PC-3 (cell line): ENCODE measurements around the gene DHCR7. TPM values are rescaled to one million over a fixed set of nuclear protein-coding genes. Genes with fewer than 3 reads are reported as not detected.

Experiments used
- ATAC-seq: fragments of 200-7000 bp; cut with Tn5 transposase; 2 replicates; pipeline ENCODE4 v1.9.1; 2020; ENCODE audit warnings: mild to moderate bottlenecking, moderate library complexity
- BruUV-seq: library from RNA; stranded (reverse); fragments of 400-500 nt; replicated peaks from 2 replicates; lab custom pipeline; 2021; lab: Mats Ljungman, UMichigan
- CTCF ChIA-PET: fragments of 300-600 bp; sonication (Branson Sonifier 250); formaldehyde crosslinking; loops from one replicate; lab custom pipeline; 2022; ENCODE audit warnings: antibody characterized with exemption; lab: Charles Lee
- POLR2A ChIA-PET: fragments of 300-600 bp; sonication (Branson Sonifier 250); formaldehyde crosslinking; loops from one replicate; lab custom pipeline; 2022; ENCODE audit warnings: antibody characterized with exemption; ENCODE audit not compliant: unreplicated experiment; lab: Charles Lee
- DNase-seq: peaks from one replicate; pipeline ENCODE4 v3.0.0-alpha.2; 2015
- H2AFZ ChIP-seq: fragments of 300-600 bp; sonication (generic); 2 replicates; pipeline ENCODE4 v1.6.0; 2016; ENCODE audit warnings: antibody characterized with exemption, low read length
- H3F3A ChIP-seq: fragments of 300-600 bp; sonication (generic); one replicate; pipeline ENCODE4 v1.6.0; 2017; ENCODE audit warnings: antibody characterized with exemption, low read length, control low read depth, mild to moderate bottlenecking; ENCODE audit not compliant: unreplicated experiment
- H3K27ac ChIP-seq: fragments of 300-600 bp; sonication (generic); 2 replicates; pipeline ENCODE4 v1.5.1; 2016; ENCODE audit warnings: mild to moderate bottlenecking, low read length
- H3K27me3 ChIP-seq: fragments of 300-600 bp; sonication (generic); 2 replicates; pipeline ENCODE4 v1.6.1; 2016; ENCODE audit warnings: low read length, mixed read lengths
- H3K36me3 ChIP-seq: fragments of 300-600 bp; sonication (generic); 2 replicates; pipeline ENCODE4 v1.6.1; 2016; ENCODE audit warnings: low read depth, mixed run types, low read length, mixed read lengths
- H3K4me1 ChIP-seq: fragments of 300-600 bp; sonication (generic); 2 replicates; pipeline ENCODE4 v1.5.1; 2016; ENCODE audit warnings: low read length; ENCODE audit not compliant: insufficient read depth
- H3K4me2 ChIP-seq: fragments of 300-600 bp; sonication (generic); 2 replicates; pipeline ENCODE4 v1.6.0; 2016; ENCODE audit warnings: low read length
- H3K4me3 ChIP-seq: fragments of 300-600 bp; sonication (generic); 2 replicates; pipeline ENCODE4 v1.5.1; 2016; ENCODE audit warnings: mild to moderate bottlenecking, low read length, mixed read lengths
- H3K79me2 ChIP-seq: fragments of 300-600 bp; sonication (generic); 2 replicates; pipeline ENCODE4 v1.6.1; 2017; ENCODE audit warnings: low read length, mixed read lengths
- H3K9ac ChIP-seq: fragments of 300-600 bp; sonication (generic); 2 replicates; pipeline ENCODE4 v1.6.0; 2016; ENCODE audit warnings: mild to moderate bottlenecking, low read length
- H3K9me2 ChIP-seq: fragments of 300-600 bp; sonication (generic); replicated peaks from 2 replicates; pipeline ENCODE4 v1.6.1; 2016; ENCODE audit warnings: mixed run types, low read length, mixed read lengths
- H3K9me3 ChIP-seq: fragments of 300-600 bp; sonication (generic); 2 replicates; pipeline ENCODE4 v1.6.1; 2016; ENCODE audit warnings: low read length, mixed read lengths
- H4K20me1 ChIP-seq: fragments of 300-600 bp; sonication (generic); 2 replicates; pipeline ENCODE4 v1.6.1; 2016; ENCODE audit warnings: low read length, mixed read lengths
- EZH2 ChIP-seq: fragments of 300-600 bp; sonication (generic); IDR thresholded peaks from one replicate; pipeline ENCODE4 v1.6.1; 2017; ENCODE audit warnings: antibody characterized with exemption, mild to moderate bottlenecking, low read length; ENCODE audit not compliant: unreplicated experiment
- EZH2phosphoT487 ChIP-seq: fragments of 300-600 bp; sonication (generic); IDR thresholded peaks from 2 replicates; pipeline ENCODE4 v1.6.1; 2018; ENCODE audit warnings: mild to moderate bottlenecking, antibody characterized with exemption, low read length, borderline replicate concordance
- intact Hi-C: fragments of 100-400 bp; cut with micrococcal nuclease; formaldehyde crosslinking; loops from 2 replicates; pipeline ENCODE4 v1.9.0; 2023
- total RNA-seq: library from RNA; depleted of rRNA; stranded (reverse); fragments of >200 nt; gene quantifications from 2 replicates; pipeline ENCODE4 v1.2.3, GENCODE V29; 2014
- TF ChIP-seq, protein P1 (sequence below): fragments of 300-600 bp; sonication (generic); conservative IDR thresholded peaks from 2 replicates; pipeline ENCODE4 v1.5.1; 2017; ENCODE audit warnings: antibody characterized with exemption, low read depth, mild to moderate bottlenecking, low read length

DHCR7 gene
- total RNA-seq, 1 experiment from 2014 or later = 127 TPM

DNA sequence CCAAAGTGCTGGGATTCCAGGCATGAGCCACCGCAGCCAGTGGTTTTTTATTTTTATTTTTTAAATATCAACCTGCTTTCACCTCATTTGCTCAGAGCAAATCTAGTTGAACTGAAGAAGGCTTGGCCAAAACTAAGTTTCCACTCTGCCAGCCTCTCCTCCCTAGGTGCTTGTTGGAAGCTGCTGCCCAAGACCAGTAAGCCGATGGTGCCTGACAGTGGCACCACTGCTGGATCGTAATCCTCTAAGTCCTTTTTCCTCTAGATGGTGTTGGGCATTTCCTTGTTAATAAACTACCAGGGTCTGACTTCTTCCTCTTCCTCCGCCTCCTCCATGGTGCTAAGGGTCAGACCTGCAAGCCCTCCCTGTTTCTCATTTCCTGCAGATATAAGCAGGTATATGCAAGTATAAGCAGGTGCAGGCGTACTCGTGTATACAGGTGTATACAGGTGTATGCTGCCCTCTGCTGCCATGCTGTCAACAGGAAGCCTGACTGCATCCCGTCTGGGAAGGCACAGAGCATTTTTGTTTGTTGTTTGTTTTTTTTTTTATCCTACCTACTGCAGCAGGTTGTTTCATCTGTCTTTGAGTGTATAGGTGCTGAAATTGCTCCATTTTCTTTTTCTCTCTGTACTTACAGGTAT, 6.4 kb upstream of the DHCR7 start:
- Histone ChIP-seq H3K4me1 (peaks cover 23% of the 10 kb centered on the region), H3K4me2 (peak overlapping the region; percentile 94), H3K9ac (no peak overlapping the region), H3F3A (no peaks in the 10 kb centered on the region), H3K27me3 (no peaks in the 10 kb centered on the region), H3K9me3 (no peaks in the 10 kb centered on the region), H3K27ac (no peak overlapping the region), H3K4me3 (peak overlapping the region; percentile 99), H3K36me3 (peaks cover 26% of the 10 kb centered on the region), H4K20me1 (no peaks in the 10 kb centered on the region), H3K9me2 (no peaks in the 10 kb centered on the region), H3K79me2 (peaks cover 31% of the 10 kb centered on the region), H2AFZ (no peak overlapping the region)
- POLR2A ChIA-PET = no interaction called here
- intact Hi-C loops = no loop called here
- ATAC-seq (no peak), DNase-seq (peak; percentile 58)
- TF ChIP-seq, protein P1, sequence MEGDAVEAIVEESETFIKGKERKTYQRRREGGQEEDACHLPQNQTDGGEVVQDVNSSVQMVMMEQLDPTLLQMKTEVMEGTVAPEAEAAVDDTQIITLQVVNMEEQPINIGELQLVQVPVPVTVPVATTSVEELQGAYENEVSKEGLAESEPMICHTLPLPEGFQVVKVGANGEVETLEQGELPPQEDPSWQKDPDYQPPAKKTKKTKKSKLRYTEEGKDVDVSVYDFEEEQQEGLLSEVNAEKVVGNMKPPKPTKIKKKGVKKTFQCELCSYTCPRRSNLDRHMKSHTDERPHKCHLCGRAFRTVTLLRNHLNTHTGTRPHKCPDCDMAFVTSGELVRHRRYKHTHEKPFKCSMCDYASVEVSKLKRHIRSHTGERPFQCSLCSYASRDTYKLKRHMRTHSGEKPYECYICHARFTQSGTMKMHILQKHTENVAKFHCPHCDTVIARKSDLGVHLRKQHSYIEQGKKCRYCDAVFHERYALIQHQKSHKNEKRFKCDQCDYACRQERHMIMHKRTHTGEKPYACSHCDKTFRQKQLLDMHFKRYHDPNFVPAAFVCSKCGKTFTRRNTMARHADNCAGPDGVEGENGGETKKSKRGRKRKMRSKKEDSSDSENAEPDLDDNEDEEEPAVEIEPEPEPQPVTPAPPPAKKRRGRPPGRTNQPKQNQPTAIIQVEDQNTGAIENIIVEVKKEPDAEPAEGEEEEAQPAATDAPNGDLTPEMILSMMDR = peak; percentile 73
- no peak for TF ChIP-seq EZH2
- CTCF ChIA-PET = no interaction called here
- no TSS peak for BruUV-seq

DNA sequence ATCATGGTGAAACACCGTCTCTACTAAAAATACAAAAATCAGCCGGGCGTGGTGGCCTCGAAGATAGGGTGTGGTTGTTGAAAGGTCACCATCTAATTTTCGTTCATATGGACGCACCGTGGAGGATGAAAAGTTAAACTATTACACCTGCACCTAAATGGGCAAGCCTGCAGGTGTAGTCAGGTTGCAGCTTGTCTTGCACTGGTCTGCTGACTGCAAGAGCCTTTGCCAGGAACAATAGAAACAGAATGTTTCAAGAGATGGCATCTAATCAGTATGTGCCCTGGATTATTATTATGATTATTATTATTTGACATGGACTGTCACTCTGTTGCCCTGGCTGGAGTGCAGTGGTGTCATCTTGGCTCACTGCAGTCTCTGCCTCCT, 5.7 kb upstream of the DHCR7 start:
- TF ChIP-seq EZH2 = no peak
- TF ChIP-seq, protein P1 = no peak
- TF ChIP-seq EZH2phosphoT487 = no peak
- Histone ChIP-seq H4K20me1 (no peaks in the 10 kb centered on the region), H3K4me2 (peak overlapping the region; percentile 94), H3K9me3 (no peaks in the 10 kb centered on the region), H3K79me2 (peaks cover 38% of the 10 kb centered on the region), H2AFZ (no peak overlapping the region), H3K4me3 (peak overlapping the region; percentile 99), H3K36me3 (peaks cover 22% of the 10 kb centered on the region), H3K9me2 (no peaks in the 10 kb centered on the region), H3K9ac (peak overlapping the region; percentile 87), H3F3A (no peaks in the 10 kb centered on the region), H3K27me3 (no peaks in the 10 kb centered on the region), H3K4me1 (peaks cover 23% of the 10 kb centered on the region), H3K27ac (no peak overlapping the region)
- CTCF ChIA-PET = no interaction called here
- no TSS peak for BruUV-seq
- POLR2A ChIA-PET = interaction anchor here (0.6 kb wide), 1 partner anchor 70 kb away, joined by 3 read pairs; no protein-coding TSS in a partner anchor
- peak; percentile 11 for DNase-seq
- intact Hi-C loops = no loop called here
- ATAC-seq = no peak
